Activated T-cell treated with anti-CD3 and anti-CD28 coated beads for 48 hours (primary cell): ENCODE data around the gene ZNF700.
"Not testable (repeated sequence)": the region's sequence is repeated elsewhere in the genome, so short reads cannot be mapped to it uniquely, and the experiment has no call there.

Experiments
- DNase-seq: peaks from one replicate; pipeline ENCODE4 v3.0.0-alpha.2; 2020; ENCODE audit warnings: low read depth

The ZNF700 gene

GRCh38 chr19:11941361-11941887 lies 16.5 kb downstream of the ZNF700 start:
- not testable (repeated sequence) for DNase-seq

- DNase-seq, result no peak
These were observed 17.3 kb downstream of the ZNF700 start for GRCh38 chr19:11942008-11942842.

DNA sequence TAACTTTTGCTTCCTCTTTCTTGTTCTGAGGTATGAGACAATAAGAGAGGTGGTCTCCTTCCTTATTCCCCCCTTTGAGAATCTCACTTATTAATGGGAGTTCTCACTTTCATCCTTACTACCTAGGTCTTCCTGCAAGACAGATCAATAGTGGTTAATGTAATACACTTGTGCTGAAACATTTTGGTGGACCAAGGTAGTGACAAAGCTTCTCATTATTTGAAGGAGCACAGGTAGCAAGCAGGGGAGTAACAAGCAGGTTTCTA lies 17.9 kb downstream of the ZNF700 start:
- no peak for DNase-seq

- no peak for DNase-seq
These were observed 19.7 kb downstream of the ZNF700 start for GRCh38 chr19:11944656-11945055.

DNA sequence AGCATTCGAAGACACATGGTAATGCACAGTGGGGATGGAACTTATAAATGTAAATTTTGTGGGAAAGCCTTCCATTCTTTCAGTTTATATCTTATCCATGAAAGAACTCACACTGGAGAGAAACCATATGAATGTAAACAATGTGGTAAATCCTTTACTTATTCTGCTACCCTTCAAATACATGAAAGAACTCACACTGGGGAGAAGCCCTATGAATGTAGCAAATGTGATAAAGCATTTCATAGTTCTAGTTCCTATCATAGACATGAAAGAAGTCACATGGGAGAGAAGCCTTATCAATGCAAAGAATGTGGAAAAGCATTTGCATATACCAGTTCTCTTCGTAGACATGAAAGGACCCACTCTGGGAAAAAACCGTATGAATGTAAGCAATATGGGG lies 23.7 kb downstream of the ZNF700 start:
- DNase-seq, result no peak

- no peak for DNase-seq
These were observed 24.3 kb downstream of the ZNF700 start for GRCh38 chr19:11949201-11949600.

GRCh38 chr19:11949614-11950080 lies 24.7 kb downstream of the ZNF700 start:
- DNase-seq, result not testable (repeated sequence)

DNA sequence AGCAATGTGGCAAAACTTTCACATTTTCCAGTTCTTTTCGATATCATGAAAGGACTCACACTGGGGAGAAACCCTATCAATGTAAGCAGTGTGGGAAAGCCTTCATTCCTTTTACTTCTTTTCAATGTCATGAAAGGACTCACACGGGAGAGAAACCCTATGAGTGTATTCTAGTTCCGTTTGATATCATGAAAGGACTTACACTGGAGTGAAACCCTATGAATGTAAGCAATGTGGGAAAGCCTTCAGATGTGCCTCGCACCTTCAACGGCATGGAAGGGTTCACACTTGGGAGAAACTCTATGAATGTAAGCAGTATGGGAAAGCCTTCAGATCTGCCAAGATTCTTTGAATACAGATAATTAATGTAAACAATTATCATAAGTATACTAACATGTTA lies 25.4 kb downstream of the ZNF700 start:
- DNase-seq, result no peak

DNA sequence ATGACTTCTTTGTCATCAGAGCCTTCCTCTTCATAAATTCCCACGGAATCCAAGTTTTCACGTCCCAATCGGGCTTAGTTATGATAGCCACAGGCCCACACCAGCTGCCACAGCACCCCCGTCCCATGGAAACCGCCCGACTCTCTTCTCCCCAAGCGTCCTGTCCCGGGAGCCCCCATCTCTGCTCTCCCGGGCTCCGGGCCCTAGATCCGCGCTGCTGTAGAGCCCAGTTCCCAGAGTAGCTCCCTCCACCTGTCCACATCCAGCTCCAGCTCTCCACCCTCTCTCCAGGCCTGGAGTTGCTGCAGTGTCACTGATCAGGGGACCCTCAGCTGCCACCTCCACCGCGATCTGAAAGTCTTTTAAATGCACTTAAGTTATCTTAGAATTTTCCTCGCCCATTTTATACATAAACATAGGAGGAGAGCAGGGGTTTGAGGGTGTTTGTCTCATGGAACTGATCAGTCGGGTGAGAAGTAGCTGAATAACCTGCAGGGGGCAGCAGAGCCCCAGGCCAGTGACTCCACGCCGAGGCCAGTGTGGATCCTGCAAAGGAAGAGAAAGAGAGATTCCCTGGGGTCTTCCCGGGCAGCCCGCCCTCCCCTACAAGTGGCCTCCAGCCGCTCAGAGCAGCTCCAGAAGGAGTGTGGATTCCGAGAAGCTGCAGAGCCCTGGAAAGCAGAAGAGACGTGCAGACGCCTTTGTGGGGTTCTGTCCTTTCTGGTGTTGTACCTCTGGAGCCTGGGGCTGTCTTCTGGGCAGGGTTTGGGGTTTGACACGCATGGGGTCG lies 38.9 kb downstream of the ZNF700 start:
- peak; percentile 63 for DNase-seq

- no peak for DNase-seq
These were observed 39.6 kb downstream of the ZNF700 start for GRCh38 chr19:11964496-11964857.

- peak; percentile 82 for DNase-seq
These were observed 40.1 kb downstream of the ZNF700 start, which contains the start of gene ZNF763 for GRCh38 chr19:11964858-11965645. Gene ZNF763 (plus strand): TSS chr19:11965040. CDS start chr19:11965209, 169 bp downstream.

GRCh38 chr19:11970174-11970573 lies 45.3 kb downstream of the ZNF700 start:
- no peak for DNase-seq

DNA sequence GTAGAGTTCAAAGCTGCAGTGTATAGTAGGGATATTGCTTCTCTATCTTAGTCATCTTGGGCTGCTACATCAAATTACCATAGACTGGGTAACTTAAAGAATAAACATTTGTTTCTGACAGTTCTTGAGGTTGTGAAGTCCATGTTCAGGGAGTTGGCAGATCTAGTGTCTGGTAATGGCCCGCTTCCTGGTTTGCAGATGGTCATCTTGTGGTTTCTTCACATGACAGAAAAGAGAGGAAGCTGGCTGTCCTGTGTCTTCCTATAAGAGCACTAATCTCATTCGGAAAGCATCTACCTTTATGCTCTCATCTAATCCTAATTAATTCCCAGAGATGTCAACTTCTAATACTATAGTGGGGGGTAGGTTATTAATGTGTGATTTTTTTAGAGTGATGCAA lies 46.1 kb downstream of the ZNF700 start:
- no peak for DNase-seq

- DNase-seq, result no peak
These were observed 48.3 kb downstream of the ZNF700 start for GRCh38 chr19:11973019-11973810.

DNA sequence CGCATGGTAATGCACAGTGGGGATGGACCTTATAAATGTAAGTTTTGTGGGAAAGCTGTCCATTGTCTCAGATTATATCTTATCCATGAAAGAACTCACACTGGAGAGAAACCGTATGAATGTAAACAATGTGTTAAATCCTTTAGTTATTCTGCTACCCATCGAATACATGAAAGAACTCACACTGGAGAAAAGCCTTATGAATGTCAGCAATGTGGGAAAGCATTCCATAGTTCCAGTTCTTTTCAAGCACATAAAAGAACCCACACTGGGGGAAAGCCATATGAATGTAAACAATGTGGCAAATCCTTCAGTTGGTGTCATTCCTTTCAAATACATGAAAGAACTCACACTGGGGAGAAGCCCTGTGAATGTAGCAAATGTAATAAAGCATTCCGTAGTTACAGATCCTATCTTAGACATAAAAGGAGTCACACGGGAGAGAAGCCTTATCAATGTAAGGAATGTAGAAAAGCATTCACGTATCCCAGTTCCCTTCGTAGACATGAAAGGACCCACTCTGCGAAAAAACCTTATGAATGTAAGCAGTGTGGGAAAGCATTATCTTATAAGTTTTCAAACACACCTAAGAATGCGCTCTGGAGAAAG lies 53.7 kb downstream of the ZNF700 start:
- no peak for DNase-seq

- no peak for DNase-seq
These were observed 54.6 kb downstream of the ZNF700 start for GRCh38 chr19:11979527-11979926.

DNA sequence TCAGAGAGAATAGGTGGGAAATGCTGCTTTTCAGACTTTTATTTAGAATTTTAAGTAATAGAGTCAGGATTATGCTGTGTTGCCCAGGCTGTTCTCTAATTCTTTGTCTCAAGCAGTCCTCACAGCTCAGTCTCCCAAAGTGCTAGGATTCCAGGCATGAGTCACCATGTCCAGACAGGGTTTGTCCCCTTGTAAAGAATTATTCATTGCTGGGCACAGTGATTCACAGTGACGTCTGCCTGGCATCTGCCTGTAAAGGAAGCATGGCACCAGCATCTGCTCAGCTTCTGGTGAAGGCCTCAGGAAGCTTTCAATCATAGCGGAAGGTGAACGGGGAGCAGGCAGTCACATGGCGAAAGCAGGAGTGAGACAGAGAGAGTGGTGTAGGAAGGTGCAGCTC lies 57.6 kb downstream of the ZNF700 start:
- no peak for DNase-seq

DNA sequence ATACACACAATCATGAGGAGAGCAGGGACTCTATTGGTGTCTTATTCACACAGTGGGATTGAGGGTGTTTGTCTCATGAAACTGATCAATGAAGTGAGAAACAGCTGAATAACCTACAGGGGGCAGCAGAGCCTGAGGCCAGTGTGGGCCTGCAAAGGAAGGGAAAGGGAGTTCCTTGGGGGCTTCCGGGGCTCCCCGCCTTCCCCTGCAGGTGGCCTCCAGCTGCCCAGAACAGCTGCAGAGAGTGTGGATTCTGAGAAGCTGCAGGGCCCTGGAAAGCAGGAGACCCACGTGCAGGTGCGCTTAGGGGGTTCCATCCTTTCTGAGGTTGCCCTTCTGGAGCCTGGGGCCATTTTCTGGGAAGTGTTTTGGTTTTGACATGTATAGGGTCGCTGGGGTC lies 60.1 kb downstream of the ZNF700 start:
- no peak for DNase-seq

DNA sequence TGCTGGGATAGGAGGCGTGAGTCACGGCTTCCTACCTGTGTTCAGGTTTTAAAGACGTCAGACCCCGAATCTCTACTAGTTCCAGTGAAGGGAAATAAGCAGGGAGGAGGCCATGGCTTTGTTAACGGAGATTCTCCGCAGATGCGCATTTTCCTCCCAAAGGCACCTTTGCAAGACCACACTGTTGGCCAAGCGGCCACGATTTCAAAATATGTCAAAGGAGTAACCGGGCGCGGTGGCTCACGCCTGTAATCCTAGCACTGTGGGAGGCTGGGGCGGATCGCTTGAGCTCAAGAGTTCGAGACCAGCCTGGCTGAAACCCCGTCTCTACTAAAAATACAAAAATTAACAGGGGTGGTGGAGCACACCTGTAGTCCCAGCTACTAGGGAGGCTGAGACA lies 61.8 kb downstream of the ZNF700 start:
- DNase-seq, result no peak

DNA sequence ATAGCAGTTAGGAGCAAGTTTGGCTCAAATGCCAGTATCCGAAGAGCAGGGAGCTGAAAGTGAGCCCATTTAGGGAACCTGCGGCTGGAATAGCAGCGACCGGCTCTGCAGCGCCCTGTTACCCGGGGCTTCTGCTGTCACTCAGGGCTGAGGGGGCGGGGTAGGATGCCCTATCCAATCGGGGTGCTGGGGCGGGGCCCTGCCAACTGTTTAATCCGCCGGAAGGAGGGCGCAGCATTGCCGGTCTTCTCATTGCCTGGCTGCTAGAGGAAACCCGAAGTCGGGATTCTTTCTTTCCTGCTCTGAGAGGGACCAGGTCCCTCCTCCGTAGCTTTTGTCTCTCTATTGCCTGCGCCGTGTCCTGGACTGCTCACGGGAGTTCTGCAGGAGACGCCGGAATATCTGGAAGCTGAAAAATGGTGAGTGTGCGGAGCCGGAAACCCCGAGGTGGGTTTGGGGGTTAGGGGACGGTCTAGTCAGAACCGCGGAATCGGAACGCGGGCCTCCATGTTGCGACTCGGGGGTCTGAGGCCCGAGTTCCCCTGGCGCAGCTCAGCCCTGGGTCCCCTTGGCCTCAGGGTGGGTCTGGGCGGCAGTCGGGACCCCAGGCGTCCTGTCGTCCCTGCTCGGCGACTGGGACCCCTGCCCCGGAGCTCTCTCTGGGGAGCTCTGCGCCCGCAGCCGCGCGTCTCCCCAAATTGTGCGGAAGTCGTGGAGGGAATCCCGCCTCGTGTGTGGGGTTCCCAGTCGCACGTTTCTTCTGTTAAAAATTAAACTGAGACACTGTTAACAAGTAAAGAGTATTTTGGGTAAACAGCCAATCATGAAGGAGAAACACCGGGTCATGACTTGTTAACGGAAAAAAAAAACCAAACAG lies 62.7 kb downstream of the ZNF700 start:
- DNase-seq, result peak; percentile 90
